ENCODE results near the gene PSMD11. TPM values are rescaled to one million over a fixed set of nuclear protein-coding genes. Genes with fewer than 3 reads are reported as not detected.

Gene PSMD11
- total and polyA plus RNA-seq, 2 donors (not counting 3 experiments of a cell fraction or from before 2014, with no cell fraction given), result 59.4 to 153 TPM

DNA sequence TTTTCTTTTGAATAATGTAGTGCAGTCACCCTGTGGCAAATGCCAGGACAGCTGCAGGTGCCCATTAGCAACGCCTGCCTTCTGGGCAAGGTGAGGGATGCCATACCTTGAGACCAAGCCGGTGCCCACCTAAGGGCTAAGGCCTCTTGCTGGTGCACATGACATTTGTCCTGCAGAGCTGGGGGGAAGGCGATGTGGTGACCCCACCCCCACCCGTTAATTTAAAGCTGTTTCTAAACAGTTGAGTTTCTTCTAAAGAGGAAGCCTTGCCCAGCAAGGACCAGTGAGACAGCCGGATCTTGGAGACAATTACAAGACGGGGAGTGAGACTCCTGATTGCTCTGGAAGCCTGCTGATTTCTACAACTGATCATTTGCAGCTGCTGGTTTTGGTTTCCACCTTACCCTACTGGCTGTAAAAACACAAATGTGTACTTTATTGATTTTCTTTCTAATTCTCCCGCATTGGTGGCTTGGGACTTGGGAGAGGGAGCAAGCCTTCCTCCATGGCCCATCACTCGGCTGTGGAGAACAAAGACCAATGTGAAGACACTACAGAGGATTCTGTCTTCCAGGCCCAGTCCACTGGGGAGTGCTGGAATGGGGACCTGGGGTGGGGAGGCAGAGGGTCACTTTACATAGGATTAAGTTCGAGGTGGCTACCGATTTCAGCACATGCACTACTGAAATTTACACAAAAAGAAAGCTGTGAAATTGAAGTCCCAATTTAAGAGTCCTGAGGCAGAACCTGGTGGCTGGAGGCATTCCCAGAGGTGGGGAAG is 45.2 kb downstream of the PSMD11 start:
- DNase-seq (ENCODE audit: low read depth, low spot score), result no peak
- Histone ChIP-seq H3K4me3 (replicated peaks in 1 of 3; ENCODE audit: insufficient read depth in 1 of 3, low read depth in 1 of 3, low read length in 3 of 3) (no peak overlapping the region), H4K20me1 (replicated peaks; ENCODE audit: control insufficient read depth, extremely low read depth, insufficient read depth, low read length) (no peaks in the 10 kb centered on the region), H3K79me2 (ENCODE audit: control insufficient read depth, insufficient read depth, low read length) (peaks cover 2% of the 10 kb centered on the region), H3K4me2 (ENCODE audit: insufficient read depth, low read length) (no peak overlapping the region), H3K27ac (ENCODE audit: insufficient read depth, low read depth, low read length) (no peak overlapping the region), H3K36me3 (ENCODE audit: control insufficient read depth in 2 of 2, extremely low read depth in 1 of 2, insufficient read depth in 2 of 2, low read length in 2 of 2) (no peaks in the 10 kb centered on the region), H2AFZ (ENCODE audit: low read depth, low read length) (no peak overlapping the region), H3K9me3 (replicated peaks; ENCODE audit: control insufficient read depth, insufficient read depth, low read length) (no peaks in the 10 kb centered on the region), H3K9ac (replicated peaks; ENCODE audit: extremely low read depth, insufficient read depth, low read length) (no peak overlapping the region), H3K4me1 (ENCODE audit: control insufficient read depth, extremely low read depth, insufficient read depth, low read length) (peaks cover 6% of the 10 kb centered on the region), H3K27me3 (ENCODE audit: control insufficient read depth in 2 of 2, insufficient read depth in 2 of 2, low read length in 2 of 2) (no peaks in the 10 kb centered on the region), H3K9me1 (replicated peaks; ENCODE audit: control insufficient read depth, extremely low read depth, insufficient read depth, low read length) (no peaks in the 10 kb centered on the region)
- FAIRE-seq, result no peak
- ChIA-PET POLR2A (no interaction called here), CTCF (interaction anchor here (0.9 to 1.4 kb wide), 3 partner anchors 28 to 1261 kb away, joined by 3 to 6 read pairs (median 3); no protein-coding TSS in a partner anchor)
- intact Hi-C loops (cut with micrococcal nuclease), result loop anchor here (10.0 kb wide), 1 partner anchor 505 kb away; the partner anchor contains the start of gene SPACA3
- TF ChIP-seq POLR2AphosphoS5 (IDR thresholded peaks at IDR 0.05; ENCODE audit: insufficient read depth, low read depth, low read length) (no peak), FOS (IDR thresholded peaks at IDR 0.05; ENCODE audit: borderline replicate concordance, insufficient read depth, low read length) (no peak), EZH2 (IDR thresholded peaks at IDR 0.05; ENCODE audit: borderline replicate concordance, low read depth, low read length, severe bottlenecking) (no peak), GATA2 (IDR thresholded peaks at IDR 0.05; ENCODE audit: insufficient read depth, insufficient read length, low read depth, low read length) (no peak), POLR2A (IDR thresholded peaks at IDR 0.05; ENCODE audit: low read depth, low read length) (no peak), JUN (IDR thresholded peaks at IDR 0.05; ENCODE audit: borderline replicate concordance, insufficient read depth, insufficient read length, low read depth) (no peak), MYC (IDR thresholded peaks at IDR 0.05; ENCODE audit: low read depth, low read length) (no peak)
- TF ChIP-seq, protein P1, sequence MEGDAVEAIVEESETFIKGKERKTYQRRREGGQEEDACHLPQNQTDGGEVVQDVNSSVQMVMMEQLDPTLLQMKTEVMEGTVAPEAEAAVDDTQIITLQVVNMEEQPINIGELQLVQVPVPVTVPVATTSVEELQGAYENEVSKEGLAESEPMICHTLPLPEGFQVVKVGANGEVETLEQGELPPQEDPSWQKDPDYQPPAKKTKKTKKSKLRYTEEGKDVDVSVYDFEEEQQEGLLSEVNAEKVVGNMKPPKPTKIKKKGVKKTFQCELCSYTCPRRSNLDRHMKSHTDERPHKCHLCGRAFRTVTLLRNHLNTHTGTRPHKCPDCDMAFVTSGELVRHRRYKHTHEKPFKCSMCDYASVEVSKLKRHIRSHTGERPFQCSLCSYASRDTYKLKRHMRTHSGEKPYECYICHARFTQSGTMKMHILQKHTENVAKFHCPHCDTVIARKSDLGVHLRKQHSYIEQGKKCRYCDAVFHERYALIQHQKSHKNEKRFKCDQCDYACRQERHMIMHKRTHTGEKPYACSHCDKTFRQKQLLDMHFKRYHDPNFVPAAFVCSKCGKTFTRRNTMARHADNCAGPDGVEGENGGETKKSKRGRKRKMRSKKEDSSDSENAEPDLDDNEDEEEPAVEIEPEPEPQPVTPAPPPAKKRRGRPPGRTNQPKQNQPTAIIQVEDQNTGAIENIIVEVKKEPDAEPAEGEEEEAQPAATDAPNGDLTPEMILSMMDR (IDR thresholded peaks at IDR 0.05; ENCODE audit: extremely low read depth in 1 of 2, insufficient read depth in 1 of 2, low read depth in 1 of 2, low read length in 2 of 2), result no peak
- TF ChIP-seq, protein P2, sequence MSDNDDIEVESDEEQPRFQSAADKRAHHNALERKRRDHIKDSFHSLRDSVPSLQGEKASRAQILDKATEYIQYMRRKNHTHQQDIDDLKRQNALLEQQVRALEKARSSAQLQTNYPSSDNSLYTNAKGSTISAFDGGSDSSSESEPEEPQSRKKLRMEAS (IDR thresholded peaks at IDR 0.05; ENCODE audit: insufficient read depth, insufficient read length), result no peak
- BruUV-seq (replicated peaks), result no TSS peak
- dilution Hi-C loops (cut with MboI; ENCODE audit: extremely low pct_ligation_motif_present, low sequenced_read_pairs), result no loop called here
